Adrenal gland (tissue), 12 donors: ENCODE data around the gene METAP1. TPM values are rescaled to one million over a fixed set of nuclear protein-coding genes. Genes with fewer than 3 reads are reported as not detected.
"Not testable (repeated sequence)": the region's sequence is repeated elsewhere in the genome, so short reads cannot be mapped to it uniquely, and the experiment has no call there.

Experiments
- DNase-seq, 7 donors: peaks; one replicate each; pipeline ENCODE4 v3.0.0-alpha.2; 2019 to 2020
- H3K27ac ChIP-seq, 5 donors: fragments of 200-600 bp; sonication (generic) in 4 of 5; 1 replicate in 3 of 5; 2 replicates in 2 of 5; pipeline versions ENCODE4 v1.5.1 to v1.8.0; 2016 to 2020; ENCODE audit warnings: mild to moderate bottlenecking in 1 of 5
- H3K27me3 ChIP-seq: fragments of 200-600 bp; 2 replicates; pipeline ENCODE4 v1.8.0; 2021
- H3K36me3 ChIP-seq, 2 donors: fragments of 200-600 bp; replicated peaks in 1 of 2; 1 replicate in 1 of 2; 2 replicates in 1 of 2; pipeline versions ENCODE4 v1.5.1 to v1.8.0; 2018 to 2022
- H3K4me1 ChIP-seq, 2 donors: fragments of 200-600 bp; replicated peaks in 1 of 2; 1 replicate in 1 of 2; 2 replicates in 1 of 2; pipeline versions ENCODE4 v1.5.1 to v1.8.0; 2018 to 2021
- H3K4me3 ChIP-seq, 4 donors: fragments of 200-600 bp; sonication (generic) in 3 of 4; one replicate each; pipeline ENCODE4 v1.5.1; 2016 to 2018
- H3K9me3 ChIP-seq, 3 donors: fragments of 200-600 bp; sonication (generic) in 1 of 3; replicated peaks in 1 of 3; 1 replicate in 2 of 3; 2 replicates in 1 of 3; pipeline versions ENCODE4 v1.5.1 to v1.8.0; 2016 to 2021
- POLR2A ChIP-seq, 2 donors: fragments of 450-650 bp; IDR thresholded peaks; one replicate each; pipeline ENCODE4 v1.6.1; 2017; ENCODE audit warnings: antibody characterized with exemption in 2 of 2, mild to moderate bottlenecking in 2 of 2, moderate library complexity in 1 of 2
- WGBS, 4 donors: extraction: QIAGEN DNeasy Blood & Tissue Kit in 2 of 4; methylation state at CpG; one replicate each; pipeline versions ENCODE4 v1.1.5 to v1.1.7; 2013 to 2017; 5-methylcytosine and 5-hydroxymethylcytosine counted together
- intact Hi-C, 2 donors: fragments of 100-400 bp; cut with DNase I; formaldehyde crosslinking; loops; one replicate each; pipeline versions ENCODE4 v1.14.1 to v1.15.0; 2022 to 2023
- polyA plus RNA-seq, 3 donors: library from polyadenylated mRNA; stranded (reverse); fragments of 200-250 nt in 2 of 3; fragments of 350-450 nt in 1 of 3; fragmentation: Illumina TruSeq in 1 of 3; extraction: RNeasy Lipid Tissue Mini Kit (QIAGEN cat#74804) in 1 of 3; gene quantifications; one replicate each; pipeline ENCODE4 v1.2.3, GENCODE V29; 2013 to 2014
- total RNA-seq, 9 donors: library from RNA; depleted of rRNA in 4 of 9; stranded (reverse); fragments of >200 nt in 4 of 9; fragments of 120-200 nt in 1 of 9; fragmentation: NEBNext Ultra II Directional in 1 of 9; extraction: Animal tissue kit (Norgen Biotek cat#: 25700) in 1 of 9; gene quantifications; one replicate each; pipeline versions ENCODE4 v1.1.0 to v1.2.4, GENCODE V29; 2013 to 2023
- TF ChIP-seq, protein P1 (sequence below), 6 experiments: fragments of 450-650 bp in 4 of 6; fragments of 200-600 bp in 2 of 6; sonication (generic) in 1 of 6; IDR thresholded peaks; 1 replicate in 5 of 6; 2 replicates in 1 of 6; pipeline versions ENCODE4 v1.5.1 to v1.8.0; 2016 to 2021; ENCODE audit warnings: antibody characterized with exemption in 6 of 6, mild to moderate bottlenecking in 2 of 6, moderate library complexity in 1 of 6
- donor health status: healthy with polysubstance abuse.
- donor health status: Bipolar disorder and iron deficiency.
- donor health status: DM: yes; HTN: yes; CAD: no.
- donor health status: DM: no; HTN: no; CAD: no.
- donor health status: DM: no; HTN: no; CAD: no.
- donor health status: DM: yes; HTN: yes; CAD: no.

METAP1 gene
- total and polyA plus RNA-seq, 12 donors = 12.1 to 35.3 (median 17.3) TPM

DNA sequence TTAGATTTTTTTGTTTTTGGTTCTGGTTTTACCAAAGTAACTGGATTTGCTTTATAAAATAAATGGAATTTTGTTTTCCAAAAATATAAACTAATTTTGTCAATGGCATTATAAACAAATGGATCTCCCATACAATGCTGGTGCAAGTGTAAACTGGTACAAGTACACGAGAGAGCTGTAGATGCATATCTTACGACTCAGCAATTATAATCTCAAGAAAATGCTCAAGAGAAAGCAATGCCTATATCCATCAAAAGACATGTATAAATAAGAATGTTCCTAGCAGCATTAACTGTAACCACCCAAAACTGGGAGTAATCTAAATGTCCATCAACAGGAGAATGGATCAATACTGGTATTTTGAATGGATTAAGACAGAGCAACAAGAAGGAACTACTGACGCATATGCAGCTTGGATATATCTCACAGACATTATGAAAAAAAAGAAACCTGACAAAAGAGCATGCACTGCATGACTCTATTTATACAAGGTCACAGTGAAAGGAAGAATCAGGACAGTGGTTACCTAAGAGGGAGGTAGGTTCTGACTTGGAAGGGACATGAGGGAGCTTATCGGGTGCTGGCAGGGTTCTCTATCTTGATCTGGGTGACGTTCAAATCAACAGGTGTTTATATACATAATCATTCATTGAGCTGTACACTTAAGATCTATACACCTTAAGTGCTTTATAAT is 83.6 kb downstream of the METAP1 start:
- WGBS, 4 donors = 70 to 82% (median 77%) methylated on average over 5 of the region's 5 CpGs
- Histone ChIP-seq H3K36me3 (peaks cover 0 to 85% of the 10 kb centered on the region in 2 donors), H3K27ac (no peak overlapping the region), H3K9me3 (no peaks in the 10 kb centered on the region), H3K4me1 (no peaks in the 10 kb centered on the region), H3K27me3 (no peaks in the 10 kb centered on the region), H3K4me3 (no peak overlapping the region)
- DNase-seq = no peak
- TF ChIP-seq, protein P1, sequence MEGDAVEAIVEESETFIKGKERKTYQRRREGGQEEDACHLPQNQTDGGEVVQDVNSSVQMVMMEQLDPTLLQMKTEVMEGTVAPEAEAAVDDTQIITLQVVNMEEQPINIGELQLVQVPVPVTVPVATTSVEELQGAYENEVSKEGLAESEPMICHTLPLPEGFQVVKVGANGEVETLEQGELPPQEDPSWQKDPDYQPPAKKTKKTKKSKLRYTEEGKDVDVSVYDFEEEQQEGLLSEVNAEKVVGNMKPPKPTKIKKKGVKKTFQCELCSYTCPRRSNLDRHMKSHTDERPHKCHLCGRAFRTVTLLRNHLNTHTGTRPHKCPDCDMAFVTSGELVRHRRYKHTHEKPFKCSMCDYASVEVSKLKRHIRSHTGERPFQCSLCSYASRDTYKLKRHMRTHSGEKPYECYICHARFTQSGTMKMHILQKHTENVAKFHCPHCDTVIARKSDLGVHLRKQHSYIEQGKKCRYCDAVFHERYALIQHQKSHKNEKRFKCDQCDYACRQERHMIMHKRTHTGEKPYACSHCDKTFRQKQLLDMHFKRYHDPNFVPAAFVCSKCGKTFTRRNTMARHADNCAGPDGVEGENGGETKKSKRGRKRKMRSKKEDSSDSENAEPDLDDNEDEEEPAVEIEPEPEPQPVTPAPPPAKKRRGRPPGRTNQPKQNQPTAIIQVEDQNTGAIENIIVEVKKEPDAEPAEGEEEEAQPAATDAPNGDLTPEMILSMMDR (IDR thresholded peaks at IDR 0.05) = no peak
- TF ChIP-seq POLR2A (IDR thresholded peaks at IDR 0.05) = no peak
- intact Hi-C loops = no loop called here

DNA sequence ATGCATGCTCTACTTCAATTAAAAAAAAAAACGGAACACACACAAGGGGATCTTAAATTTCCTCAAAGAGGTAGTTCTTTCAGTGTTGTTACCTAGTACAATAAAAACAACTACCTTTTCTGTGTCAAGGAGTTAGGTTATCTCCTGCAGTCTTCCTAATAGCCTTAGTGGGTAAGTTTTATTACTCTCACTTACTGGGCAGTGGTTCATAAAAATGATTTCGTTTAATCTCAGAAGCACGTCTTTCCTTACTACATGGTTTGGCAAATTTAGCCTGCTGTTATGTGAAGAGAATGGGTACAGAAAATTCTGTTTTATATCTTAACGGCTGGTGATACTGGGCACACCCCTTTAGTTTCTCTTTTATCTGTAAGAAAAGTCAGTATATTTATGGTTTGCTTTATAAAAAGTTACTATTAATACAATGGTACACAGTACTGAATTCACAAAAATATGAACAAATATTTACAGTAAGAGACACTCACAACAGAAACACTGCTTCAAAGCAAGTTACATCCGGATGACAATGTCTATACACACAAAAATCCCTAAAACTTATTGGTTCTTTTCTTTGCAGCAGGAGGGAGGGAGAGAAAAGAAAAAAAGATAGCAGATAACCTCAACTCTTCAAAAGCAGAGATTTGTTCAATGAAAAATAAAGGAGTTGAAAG is 84.2 kb downstream of the METAP1 start:
- Histone ChIP-seq H3K27me3 (no peaks in the 10 kb centered on the region), H3K27ac (no peak overlapping the region), H3K4me3 (no peak overlapping the region), H3K9me3 (no peaks in the 10 kb centered on the region), H3K4me1 (peaks cover 0 to under 1% of the 10 kb centered on the region in 2 donors), H3K36me3 (peaks cover 0 to 85% of the 10 kb centered on the region in 2 donors)
- TF ChIP-seq POLR2A (IDR thresholded peaks at IDR 0.05) = no peak
- TF ChIP-seq, protein P1 (IDR thresholded peaks at IDR 0.05) = no peak
- 85 to 91% (median 90%) methylated on average over 5 of the region's 5 CpGs for WGBS, 4 donors
- DNase-seq = no peak
- intact Hi-C loops = no loop called here

- H3K27me3 ChIP-seq, DNase-seq, H3K27ac ChIP-seq, H3K4me3 ChIP-seq, H3K9me3 ChIP-seq, intact Hi-C loops, H3K4me1 ChIP-seq: not testable (repeated sequence)
- WGBS, 4 donors = 37 to 59% (median 45%) methylated on average over 6 of the region's 6 CpGs
- peaks cover 0 to 79% of the 10 kb centered on the region in 2 donors for H3K36me3 ChIP-seq
These were observed 85.3 kb downstream of the METAP1 start for GRCh38 chr4:99080869-99081268.

GRCh38 chr4:99082192-99082591 is 86.7 kb downstream of the METAP1 start:
- no peak for DNase-seq
- Histone ChIP-seq H3K4me1 (peaks cover 0 to 13% of the 10 kb centered on the region in 2 donors), H3K4me3 (no peak overlapping the region), H3K27me3 (no peaks in the 10 kb centered on the region), H3K9me3 (no peaks in the 10 kb centered on the region), H3K36me3 (peaks cover 0 to 66% of the 10 kb centered on the region in 2 donors), H3K27ac (no peak overlapping the region)
- intact Hi-C loops = no loop called here
- TF ChIP-seq, protein P1 (IDR thresholded peaks at IDR 0.05) = no peak
- TF ChIP-seq POLR2A (IDR thresholded peaks at IDR 0.05) = no peak
- 94 to 97% (median 95%) methylated on average over 5 of the region's 5 CpGs for WGBS, 4 donors
